Tibial artery (tissue), 4 donors: ENCODE results near the gene PCGF1.
A peak's percentile ranks its signal among the peaks of the same experiment; 100 is the strongest.

Experiments used
- DNase-seq, 2 donors: peaks; one replicate each; pipeline ENCODE4 v3.0.0-alpha.2; 2019
- H3K27ac ChIP-seq, 2 donors: fragments of 200-600 bp; sonication (generic) in 1 of 2; 1 replicate in 1 of 2; 2 replicates in 1 of 2; pipeline ENCODE4 v1.5.1; 2018 to 2019; ENCODE audit warnings: mild to moderate bottlenecking in 1 of 2
- H3K27me3 ChIP-seq, 2 donors: fragments of 200-600 bp; sonication (generic) in 1 of 2; one replicate each; pipeline versions ENCODE4 v1.5.1 to v1.6.0; 2016 to 2019
- H3K36me3 ChIP-seq, 3 donors: fragments of 200-600 bp; sonication (generic) in 2 of 3; one replicate each; pipeline ENCODE4 v1.5.1; 2016 to 2019; ENCODE audit warnings: mild to moderate bottlenecking in 2 of 3
- H3K4me1 ChIP-seq, 4 donors: fragments of 200-600 bp; sonication (generic) in 2 of 4; 1 replicate in 3 of 4; 2 replicates in 1 of 4; pipeline ENCODE4 v1.5.1; 2016 to 2019
- H3K4me3 ChIP-seq, 2 donors: fragments of 200-600 bp; sonication (generic) in 1 of 2; 1 replicate in 1 of 2; 2 replicates in 1 of 2; pipeline ENCODE4 v1.5.1; 2018 to 2019; ENCODE audit warnings: mild to moderate bottlenecking in 2 of 2
- H3K9me3 ChIP-seq, 3 donors: fragments of 200-600 bp; sonication (generic) in 1 of 3; one replicate each; pipeline ENCODE4 v1.5.1; 2016 to 2019
- intact Hi-C: fragments of 100-400 bp; cut with DNase I; formaldehyde crosslinking; loops from one replicate; pipeline ENCODE4 v1.15.0; 2023; ENCODE audit warnings: low total_unique reads
- TF ChIP-seq, protein P1 (sequence below), 2 experiments: fragments of 200-600 bp in 1 of 2; fragments of 450-650 bp in 1 of 2; IDR thresholded peaks; one replicate each; pipeline ENCODE4 v1.5.1; 2017 to 2019; ENCODE audit warnings: antibody characterized with exemption in 2 of 2, mild to moderate bottlenecking in 1 of 2, moderate library complexity in 1 of 2

PCGF1 gene

DNA sequence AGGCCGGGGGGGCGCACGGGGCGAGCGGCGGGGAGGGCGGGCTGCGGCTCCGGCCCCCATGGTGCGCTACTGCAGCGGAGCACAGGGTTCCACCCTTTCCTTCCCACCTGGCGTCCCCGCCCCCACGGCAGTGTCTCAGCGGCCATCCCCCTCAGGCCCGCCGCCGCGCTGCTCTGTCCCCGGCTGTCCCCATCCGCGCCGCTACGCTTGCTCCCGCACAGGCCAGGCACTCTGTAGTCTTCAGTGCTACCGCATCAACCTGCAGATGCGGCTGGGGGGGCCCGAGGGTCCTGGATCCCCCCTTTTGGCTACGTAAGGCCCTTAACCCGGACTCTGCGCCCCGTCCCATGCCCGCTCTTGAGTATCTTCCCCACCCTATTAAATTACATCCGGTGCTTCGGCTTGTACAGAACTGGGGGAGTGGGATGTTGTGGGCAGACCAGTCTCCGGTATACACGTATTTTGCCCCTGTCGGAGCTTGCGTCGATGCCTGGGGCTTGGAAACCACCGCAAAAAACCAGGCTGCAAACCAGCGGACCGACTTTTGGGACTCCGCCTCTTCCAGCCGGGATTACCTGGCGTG is 49.9 kb downstream of the PCGF1 start:
- H3K36me3 ChIP-seq: peaks cover 0 to 19% (median 5%) of the 10 kb centered on the region in 3 donors
- peak; percentile 48 to 80 for DNase-seq
- H3K4me3 ChIP-seq: peak overlapping the region; percentile 66 to 92
- H3K27ac ChIP-seq: peak overlapping the region; percentile 96 to 97
- H3K4me1 ChIP-seq: peaks cover 0 to 34% (median 33%) of the 10 kb centered on the region in 4 donors
- H3K9me3 ChIP-seq: no peaks in the 10 kb centered on the region
- TF ChIP-seq, protein P1, sequence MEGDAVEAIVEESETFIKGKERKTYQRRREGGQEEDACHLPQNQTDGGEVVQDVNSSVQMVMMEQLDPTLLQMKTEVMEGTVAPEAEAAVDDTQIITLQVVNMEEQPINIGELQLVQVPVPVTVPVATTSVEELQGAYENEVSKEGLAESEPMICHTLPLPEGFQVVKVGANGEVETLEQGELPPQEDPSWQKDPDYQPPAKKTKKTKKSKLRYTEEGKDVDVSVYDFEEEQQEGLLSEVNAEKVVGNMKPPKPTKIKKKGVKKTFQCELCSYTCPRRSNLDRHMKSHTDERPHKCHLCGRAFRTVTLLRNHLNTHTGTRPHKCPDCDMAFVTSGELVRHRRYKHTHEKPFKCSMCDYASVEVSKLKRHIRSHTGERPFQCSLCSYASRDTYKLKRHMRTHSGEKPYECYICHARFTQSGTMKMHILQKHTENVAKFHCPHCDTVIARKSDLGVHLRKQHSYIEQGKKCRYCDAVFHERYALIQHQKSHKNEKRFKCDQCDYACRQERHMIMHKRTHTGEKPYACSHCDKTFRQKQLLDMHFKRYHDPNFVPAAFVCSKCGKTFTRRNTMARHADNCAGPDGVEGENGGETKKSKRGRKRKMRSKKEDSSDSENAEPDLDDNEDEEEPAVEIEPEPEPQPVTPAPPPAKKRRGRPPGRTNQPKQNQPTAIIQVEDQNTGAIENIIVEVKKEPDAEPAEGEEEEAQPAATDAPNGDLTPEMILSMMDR (IDR thresholded peaks at IDR 0.05): no peak
- intact Hi-C loops: no loop called here
- no peaks in the 10 kb centered on the region for H3K27me3 ChIP-seq

DNA sequence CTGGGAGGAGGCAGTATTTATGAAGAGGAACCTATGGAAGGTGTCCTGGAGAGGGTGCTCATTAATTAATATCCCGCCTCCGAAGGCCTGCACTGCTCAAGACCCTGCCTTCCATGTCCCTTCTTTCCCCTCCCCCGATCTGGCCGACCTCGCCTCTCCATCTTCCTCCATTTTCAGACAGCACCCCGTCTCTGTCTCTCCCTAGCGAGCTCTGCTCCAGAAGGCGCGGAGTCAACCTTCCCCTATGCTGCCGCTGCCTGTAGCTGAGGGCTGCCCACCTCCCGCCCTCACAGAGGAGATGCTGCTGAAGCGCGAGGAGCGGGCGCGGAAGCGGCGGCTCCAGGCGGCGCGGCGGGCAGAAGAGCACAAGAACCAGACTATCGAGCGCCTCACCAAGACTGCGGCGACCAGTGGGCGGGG is 50.4 kb downstream of the PCGF1 start:
- Histone ChIP-seq H3K27ac (peak overlapping the region; percentile 96 to 97), H3K36me3 (peaks cover 0 to 14% (median 0%) of the 10 kb centered on the region in 3 donors), H3K9me3 (no peaks in the 10 kb centered on the region), H3K4me3 (peak overlapping the region; percentile 66 to 92), H3K4me1 (peaks cover 0 to 34% (median 33%) of the 10 kb centered on the region in 4 donors), H3K27me3 (no peaks in the 10 kb centered on the region)
- intact Hi-C loops: no loop called here
- no peak for DNase-seq
- TF ChIP-seq, protein P1 (IDR thresholded peaks at IDR 0.05): no peak
